K562 (cell line): ENCODE measurements around the gene XIRP2. TPM values are rescaled to one million over a fixed set of nuclear protein-coding genes. Genes with fewer than 3 reads are reported as not detected.

ENCODE experiments used
- ATAC-seq: fragments of 200-7000 bp; cut with Tn5 transposase; 3 replicates; pipeline ENCODE4 v1.9.1; 2020; ENCODE audit warnings: moderate library complexity
- BruUV-seq: library from RNA; stranded (reverse); fragments of 400-500 nt; replicated peaks from 2 replicates; lab custom pipeline; 2021; lab: Mats Ljungman, UMichigan
- CTCF ChIA-PET: fragments of 300-600 bp; formaldehyde crosslinking; extraction: SDS; loops from one replicate; lab custom pipeline; 2021; ENCODE audit warnings: low intra/inter-chr PET ratio; lab: Yijun Ruan, JAX
- POLR2A ChIA-PET: fragments of 300-600, 350-650 bp; sonication (Branson Sonifier 250); formaldehyde crosslinking; extraction: SDS; loops from one replicate; lab custom pipeline; 2021; ENCODE audit warnings: antibody characterized with exemption, inconsistent platforms; lab: Yijun Ruan, JAX
- DNase-seq, 4 experiments: peaks; one replicate each; pipeline versions ENCODE4 v3.0.0 to v3.0.0-alpha.2; 2011 to 2018; ENCODE audit warnings: low spot score in 3 of 4, mixed read lengths in 3 of 4; ENCODE audit errors: extremely low read depth in 1 of 4
- FAIRE-seq: peaks from 2 replicates; lab custom pipeline; 2011; peaks lifted over from hg19 to GRCh38; lab: Jason Lieb, UNC
- H2AFZ ChIP-seq: 2 replicates; pipeline ENCODE4 v1.6.0; 2011; ENCODE audit warnings: low read depth, low read length, control low read depth, inconsistent platforms
- H3K27ac ChIP-seq: fragments of 200-600 bp; 3 replicates; pipeline ENCODE4 v1.8.0; 2011; ENCODE audit warnings: low read depth, mild to moderate bottlenecking, control low read depth, inconsistent platforms, low read length, moderate library complexity, mixed read lengths; ENCODE audit errors: extremely low read depth
- H3K27me3 ChIP-seq, 2 experiments: fragments of 300-600 bp in 1 of 2; 2 replicates in 1 of 2; 3 replicates in 1 of 2; pipeline versions ENCODE4 v1.6.0 to v1.8.0; 2011; ENCODE audit warnings: inconsistent platforms in 2 of 2, low read length in 2 of 2, mild to moderate bottlenecking in 1 of 2, mixed read lengths in 1 of 2, moderate library complexity in 1 of 2; ENCODE audit not compliant: control insufficient read depth in 2 of 2, insufficient read depth in 2 of 2
- H3K36me3 ChIP-seq: fragments of 300-600 bp; 3 replicates; pipeline ENCODE4 v1.8.0; 2011; ENCODE audit warnings: mild to moderate bottlenecking, low read length, inconsistent platforms; ENCODE audit not compliant: control insufficient read depth, insufficient read depth
- H3K4me1 ChIP-seq, 2 experiments: fragments of 200-600 bp in 1 of 2; replicated peaks in 1 of 2; 2 replicates in 1 of 2; 3 replicates in 1 of 2; pipeline versions ENCODE4 v1.5.1 to v1.8.0; 2011; ENCODE audit warnings: inconsistent platforms in 2 of 2, low read length in 2 of 2, mild to moderate bottlenecking in 1 of 2, mixed read lengths in 1 of 2, moderate library complexity in 1 of 2; ENCODE audit not compliant: control insufficient read depth in 2 of 2, insufficient read depth in 2 of 2
- H3K4me2 ChIP-seq: 2 replicates; pipeline ENCODE4 v1.6.1; 2011; ENCODE audit warnings: low read length, control low read depth, inconsistent platforms, mixed read lengths; ENCODE audit not compliant: insufficient read depth
- H3K4me3 ChIP-seq: fragments of 200-600 bp; sonication (generic), shearing (Covaris generic); 2 replicates; pipeline ENCODE4 v1.5.1; 2016; ENCODE audit warnings: control low read depth, inconsistent platforms
- H3K79me2 ChIP-seq: fragments of 200-600 bp; 3 replicates; pipeline ENCODE4 v1.8.0; 2011; ENCODE audit warnings: low read length, inconsistent platforms; ENCODE audit not compliant: control insufficient read depth, insufficient read depth
- H3K9ac ChIP-seq, 2 experiments: 2 replicates each; pipeline versions ENCODE4 v1.6.0 to v1.6.1; 2011; ENCODE audit warnings: low read depth in 2 of 2, low read length in 2 of 2, control low read depth in 1 of 2, inconsistent platforms in 1 of 2, mild to moderate bottlenecking in 1 of 2, mixed read lengths in 1 of 2; ENCODE audit not compliant: insufficient read depth in 1 of 2
- H3K9me1 ChIP-seq: one replicate; pipeline ENCODE4 v1.6.0; 2011; ENCODE audit warnings: inconsistent platforms, mild to moderate bottlenecking, low read length, moderate library complexity; ENCODE audit not compliant: control insufficient read depth, insufficient read depth
- H3K9me3 ChIP-seq: replicated peaks from 2 replicates; pipeline ENCODE4 v1.5.1; 2011; ENCODE audit warnings: low read depth, low read length, inconsistent platforms; ENCODE audit not compliant: control insufficient read depth, insufficient read depth
- H4K20me1 ChIP-seq: replicated peaks from 2 replicates; pipeline ENCODE4 v1.6.1; 2011; ENCODE audit warnings: low read length, inconsistent platforms, mixed read lengths; ENCODE audit not compliant: control insufficient read depth, insufficient read depth
- BCL6 ChIP-seq: fragments of 250-450 bp; sonication (Bioruptor Pico); IDR thresholded peaks from 2 replicates; pipeline ENCODE4 v1.4.0; 2020
- BHLHE40 ChIP-seq: IDR thresholded peaks from 2 replicates; pipeline ENCODE4 v1.6.1; 2011; ENCODE audit warnings: low read length, improper control_type of control experiment
- FIP1L1 ChIP-seq: fragments of 200-400 bp; formaldehyde crosslinking; IDR thresholded peaks from 2 replicates; pipeline ENCODE4 v1.6.1; 2018; ENCODE audit warnings: mild to moderate bottlenecking, low read depth, low read length; ENCODE audit not compliant: poor library complexity, severe bottlenecking
- FOXA1 ChIP-seq: fragments of 450-650 bp; IDR thresholded peaks from 2 replicates; pipeline ENCODE4 v1.6.1; 2016; ENCODE audit warnings: mild to moderate bottlenecking, borderline replicate concordance
- FOXJ3 ChIP-seq: sonication (generic); formaldehyde crosslinking; IDR thresholded peaks from 2 replicates; pipeline ENCODE4 v1.4.0; 2020; ENCODE audit warnings: mild to moderate bottlenecking, missing genetic modification reagents
- HEY1 ChIP-seq: fragments of 250-450 bp; sonication (Bioruptor Pico); IDR thresholded peaks from 2 replicates; pipeline ENCODE4 v1.5.0; 2020; ENCODE audit warnings: mild to moderate bottlenecking, moderate library complexity, borderline replicate concordance
- SRSF1 ChIP-seq: fragments of 200-400 bp; formaldehyde crosslinking; IDR thresholded peaks from 2 replicates; pipeline ENCODE4 v1.6.1; 2017; ENCODE audit warnings: mild to moderate bottlenecking, low read depth, low read length, moderate library complexity
- YBX1 ChIP-seq: fragments of 450-650 bp; IDR thresholded peaks from 2 replicates; pipeline ENCODE4 v1.7.1; 2016; ENCODE audit warnings: mild to moderate bottlenecking
- ZBTB11 ChIP-seq, 3 experiments: fragments of 200-800 bp in 1 of 3; fragments of 250-450 bp in 1 of 3; fragments of 450-650 bp in 1 of 3; sonication (Bioruptor Pico) in 1 of 3; sonication (Bioruptor generic) in 1 of 3; formaldehyde crosslinking in 1 of 3; IDR thresholded peaks; 2 replicates each; pipeline versions ENCODE4 v1.6.1 to v1.8.0; 2016 to 2022; ENCODE audit warnings: mild to moderate bottlenecking in 2 of 3, missing genetic modification characterization in 2 of 3, missing compliant biosample characterization in 1 of 3, moderate library complexity in 1 of 3
- ZNF316 ChIP-seq: fragments of 450-650 bp; IDR thresholded peaks from 2 replicates; pipeline ENCODE4 v1.6.1; 2016
- WGBS: fragments of 100-300 bp; shearing (Covaris generic); methylation state at CpG from one replicate; pipeline ENCODE4 v1.1.6; 2016; ENCODE audit warnings: low coverage, mixed read lengths; ENCODE audit not compliant: insufficient coverage; ENCODE audit errors: missing lambda C conversion rate; 5-methylcytosine and 5-hydroxymethylcytosine counted together
- in situ Hi-C: fragments of 300-500 bp; cut with MboI; formaldehyde crosslinking; loops from 4 replicates; pipeline ENCODE4 v1.15.0; 2018; ENCODE audit warnings: inconsistent platforms, mixed read lengths
- intact Hi-C: fragments of 100-400 bp; cut with micrococcal nuclease; formaldehyde crosslinking; loops from 2 replicates; pipeline ENCODE4 v1.14.2; 2022
- polyA plus RNA-seq, 8 experiments: library from polyadenylated mRNA; depleted of rRNA in 4 of 8; stranded (reverse) in 5 of 8; unstranded in 3 of 8; fragments of >200 nt; fragmentation: Nextera tagmentation in 2 of 8; fragmentation: Illumina TruSeq in 1 of 8; extraction: Ambion mirVana in 2 of 8; extraction: Trizol in 1 of 8; gene quantifications; 2 replicates each; pipeline versions ENCODE4 v1.2.1 to v1.2.3, GENCODE V29; 2011 to 2014; ENCODE audit warnings: inconsistent platforms in 1 of 8, missing spikeins in 1 of 8
- total RNA-seq, 7 experiments: library from RNA; depleted of rRNA in 6 of 7; stranded (reverse); fragments of >200 nt in 6 of 7; fragmentation: Illumina TruSeq in 2 of 7; extraction: Trizol in 2 of 7; gene quantifications; 2 replicates each; pipeline versions ENCODE4 v1.2.1 to v1.2.3, GENCODE V29; 2011 to 2021; ENCODE audit warnings: low replicate concordance in 1 of 7

Gene XIRP2
- total and polyA plus RNA-seq, 9 of the 15 experiments (the other 6 are each of a cell fraction or from before 2014, with no cell fraction given) = 0.04 to 0.10 (median 0.04) TPM; not detected in 2

- TF ChIP-seq SRSF1 (no peak), FOXA1 (no peak)
These were observed 238.9 kb downstream of the XIRP2 start (continued) for GRCh38 chr2:167127135-167127534.

GRCh38 chr2:167128130-167128529 lies 239.8 kb downstream of the XIRP2 start:
- H3K4me3 ChIP-seq = no peak overlapping the region
- no peak for FAIRE-seq
- H3K36me3 ChIP-seq = no peaks in the 10 kb centered on the region
- H3K9me3 ChIP-seq = no peaks in the 10 kb centered on the region
- ATAC-seq = no peak
- H2AFZ ChIP-seq = no peak overlapping the region
- H3K4me2 ChIP-seq = no peak overlapping the region
- DNase-seq = no peak
- no TSS peak for BruUV-seq
- intact Hi-C loops = no loop called here
- H3K27ac ChIP-seq = no peak overlapping the region
- WGBS = 1% methylated on average over 9 of the region's 9 CpGs
- no peaks in the 10 kb centered on the region for H4K20me1 ChIP-seq
- no peaks in the 10 kb centered on the region for H3K27me3 ChIP-seq
- H3K9ac ChIP-seq = no peak overlapping the region
- TF ChIP-seq ZNF316 (no peak), FIP1L1 (no peak), BCL6 (CRISPR knock-in tag) (no peak), YBX1 (no peak), HEY1 (CRISPR knock-in tag) (no peak), ZBTB11 (CRISPR knock-in tag; IDR thresholded peaks at IDR 0.05) (no peak), BHLHE40 (no peak), FOXJ3 (CRISPR knock-in tag) (no peak)
- no peaks in the 10 kb centered on the region for H3K79me2 ChIP-seq
- ChIA-PET CTCF (no interaction called here), POLR2A (no interaction called here)
- in situ Hi-C loops = no loop called here
- no peaks in the 10 kb centered on the region for H3K4me1 ChIP-seq
- H3K9me1 ChIP-seq = no peaks in the 10 kb centered on the region
